Stimulated activated CD8-positive, alpha-beta memory T cell treated with anti-CD3 and anti-CD28 coated beads, Interleukin-15, amount 100 ng/mL, for 24 hours (primary cell): ENCODE measurements around the gene FNDC3A.
"Not testable (repeated sequence)": the region's sequence is repeated elsewhere in the genome, so short reads cannot be mapped to it uniquely, and the experiment has no call there.

Source experiments
- DNase-seq: peaks from one replicate; pipeline ENCODE4 v3.0.0-alpha.2; 2020; ENCODE audit warnings: low read depth

FNDC3A gene

DNA sequence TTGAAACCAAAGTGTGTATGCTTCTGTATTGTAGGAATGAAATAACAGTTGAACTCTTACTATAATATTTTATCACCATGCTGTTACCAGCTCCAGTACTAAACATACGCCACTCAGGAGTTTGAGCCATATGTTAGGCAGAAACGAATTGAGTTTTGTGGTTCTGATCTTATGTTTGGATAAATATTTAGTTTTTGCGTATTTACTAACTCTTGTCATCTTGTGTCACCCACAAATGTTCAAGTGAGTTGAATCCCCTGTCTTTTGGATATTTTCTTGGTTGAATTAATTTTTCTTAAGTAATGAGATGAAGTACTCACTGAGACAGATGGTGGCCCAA is 1.5 kb downstream of the FNDC3A start:
- DNase-seq = no peak

DNA sequence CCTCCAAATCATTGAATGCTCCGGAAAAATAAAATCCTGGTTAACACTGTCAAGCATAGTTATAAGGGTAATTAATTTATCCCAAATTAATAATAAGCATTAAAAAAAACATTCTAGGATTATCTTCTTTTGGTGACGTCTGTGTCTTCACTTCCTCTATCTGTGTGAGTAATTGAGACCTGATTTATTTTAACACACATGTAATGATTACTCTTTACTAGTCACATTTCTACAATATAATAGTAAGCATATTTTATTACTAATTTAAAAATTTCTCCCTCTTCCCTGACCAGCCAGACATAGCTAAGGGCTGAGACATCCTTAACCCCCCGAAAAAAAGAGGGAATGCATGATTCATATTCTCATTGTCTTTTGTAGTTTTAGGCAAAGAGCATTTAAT is 2.3 kb downstream of the FNDC3A start:
- no peak for DNase-seq

DNA sequence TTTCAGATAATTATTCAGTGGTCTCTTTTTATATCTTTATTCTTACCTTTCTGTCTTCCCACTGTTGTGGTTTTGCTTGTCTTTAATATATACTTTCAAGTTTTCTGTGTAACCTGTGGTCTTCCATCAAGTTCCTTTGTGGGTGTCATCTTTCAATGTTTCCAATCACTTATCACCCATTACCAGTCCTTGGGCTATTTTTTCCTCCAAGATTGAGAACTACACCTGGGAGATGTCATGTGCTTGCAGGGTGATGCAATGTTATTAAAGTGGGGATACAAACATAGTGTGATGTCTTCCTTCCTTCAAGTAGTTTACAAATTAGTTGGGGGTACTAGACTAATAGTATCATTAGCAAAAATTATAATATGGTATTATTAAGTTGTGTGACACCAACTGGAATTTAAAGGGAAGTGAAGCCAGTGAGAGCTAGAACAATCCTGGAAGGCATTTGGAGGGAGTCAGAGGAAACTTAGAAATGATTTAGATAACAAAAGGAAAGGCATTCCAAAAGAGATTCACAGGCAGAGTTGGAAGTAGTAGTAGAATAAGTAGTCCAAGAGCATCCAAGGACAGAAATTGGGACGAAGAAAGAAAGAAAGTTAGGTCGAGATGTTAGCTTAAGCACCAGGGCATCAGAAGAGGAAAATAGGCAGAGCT is 3.4 kb downstream of the FNDC3A start:
- DNase-seq = no peak

- DNase-seq = no peak
Measured at GRCh38 chr13:48979892-48980291, 4.2 kb downstream of the FNDC3A start.

- DNase-seq = no peak
Measured at GRCh38 chr13:48983331-48983730, 7.6 kb downstream of the FNDC3A start.

- no peak for DNase-seq
Measured at GRCh38 chr13:48985756-48986155, 10.0 kb downstream of the FNDC3A start.

GRCh38 chr13:48990900-48991299 is 15.2 kb downstream of the FNDC3A start:
- DNase-seq = no peak

DNA sequence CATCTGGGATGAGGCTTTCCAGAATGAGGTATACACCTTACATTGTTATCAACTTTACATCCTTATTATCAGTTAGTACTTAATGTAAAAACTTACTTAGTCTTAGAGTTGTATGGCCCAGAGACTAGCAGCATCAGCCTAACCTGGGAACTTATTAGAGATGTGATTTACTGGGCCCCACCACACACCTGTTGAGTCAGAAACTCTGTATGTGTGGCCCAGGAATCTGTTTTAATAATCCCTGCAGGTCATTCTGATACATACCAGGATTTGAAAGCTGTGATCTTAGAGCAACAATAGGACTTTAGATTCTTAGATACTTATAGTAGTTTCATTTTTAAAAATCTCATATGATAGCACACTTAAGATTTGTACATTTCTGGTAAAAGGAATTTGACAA is 17.4 kb downstream of the FNDC3A start:
- DNase-seq = no peak

GRCh38 chr13:48994706-48995105 is 19.0 kb downstream of the FNDC3A start:
- no peak for DNase-seq

DNA sequence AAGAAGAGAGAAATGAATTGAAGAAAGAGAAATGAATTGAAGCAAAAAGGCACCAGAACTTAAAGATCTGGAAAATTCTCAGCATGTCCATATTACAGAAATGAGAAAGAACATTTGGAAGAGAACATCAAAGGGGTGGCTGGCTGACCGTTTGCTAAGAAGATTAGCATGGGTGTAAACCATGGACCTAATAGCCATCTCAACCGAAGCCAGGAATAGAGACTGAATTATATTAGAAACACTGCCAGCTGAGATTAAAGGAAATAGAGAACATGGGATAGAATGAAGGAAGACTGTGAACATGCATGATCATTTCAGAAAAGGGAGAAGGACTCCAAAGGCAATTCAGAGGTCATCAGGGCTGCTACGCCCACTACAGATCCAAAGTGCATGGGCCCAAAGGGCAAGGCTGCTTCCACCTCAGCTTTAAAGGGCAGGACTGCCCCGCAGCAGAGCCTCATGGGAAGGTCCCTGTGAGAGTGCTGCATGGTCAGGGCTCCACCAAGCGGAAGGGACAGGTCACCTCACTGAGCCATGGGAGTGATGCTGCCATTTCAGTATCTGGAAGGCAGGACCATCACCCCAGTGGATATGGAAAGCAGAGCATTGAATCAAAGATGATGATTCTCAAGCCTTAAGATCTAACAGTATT is 23.1 kb downstream of the FNDC3A start:
- no peak for DNase-seq

DNA sequence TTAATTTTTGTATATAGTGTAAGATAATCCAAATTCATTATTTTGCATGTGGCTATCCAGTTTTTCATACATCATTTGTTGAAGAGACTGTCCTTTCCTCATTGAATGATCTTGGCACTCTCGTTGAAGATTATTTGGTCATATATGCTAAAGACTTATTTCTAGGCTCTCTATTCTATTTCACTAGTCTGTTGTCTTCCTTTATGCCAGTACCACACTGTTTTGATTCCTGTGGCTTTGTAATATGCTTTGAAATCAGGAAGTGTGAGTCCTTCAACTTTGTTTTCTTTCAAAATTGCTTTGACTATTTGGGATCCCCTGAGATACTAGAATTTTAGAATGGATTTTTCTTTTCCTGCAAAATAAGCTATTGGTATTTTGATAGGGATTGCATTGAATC is 24.5 kb downstream of the FNDC3A start:
- DNase-seq = no peak

DNA sequence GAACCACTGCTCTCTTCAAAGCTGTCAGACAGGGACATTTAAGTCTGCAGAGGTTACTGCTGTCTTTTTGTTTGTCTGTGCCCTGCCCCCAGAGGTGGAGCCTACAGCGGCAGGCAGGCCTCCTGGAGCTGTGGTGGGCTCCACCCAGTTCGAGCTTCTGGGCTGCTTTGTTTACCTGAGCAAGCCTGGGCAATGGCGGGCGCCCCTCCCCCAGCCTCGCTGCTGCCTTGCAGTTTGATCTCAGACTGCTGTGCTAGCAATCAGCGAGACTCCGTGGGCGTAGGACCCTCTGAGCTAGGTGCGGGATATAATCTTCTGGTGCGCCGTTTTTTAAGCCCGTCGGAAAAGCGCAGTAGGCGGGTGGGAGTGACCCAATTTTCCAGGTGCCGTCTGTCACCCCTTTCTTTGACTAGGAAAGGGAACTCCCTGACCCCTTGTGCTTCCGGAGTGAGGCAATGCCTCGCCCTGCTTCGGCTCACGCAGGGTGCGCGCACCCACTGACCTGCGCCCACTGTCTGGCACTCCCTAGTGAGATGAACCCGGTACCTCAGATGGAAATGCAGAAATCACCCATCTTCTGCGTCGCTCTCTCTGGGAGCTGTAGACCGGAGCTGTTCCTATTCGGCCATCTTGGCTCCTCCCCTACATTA is 43.4 kb downstream of the FNDC3A start:
- DNase-seq = not testable (repeated sequence)

GRCh38 chr13:49020328-49020727 is 44.6 kb downstream of the FNDC3A start:
- no peak for DNase-seq

DNA sequence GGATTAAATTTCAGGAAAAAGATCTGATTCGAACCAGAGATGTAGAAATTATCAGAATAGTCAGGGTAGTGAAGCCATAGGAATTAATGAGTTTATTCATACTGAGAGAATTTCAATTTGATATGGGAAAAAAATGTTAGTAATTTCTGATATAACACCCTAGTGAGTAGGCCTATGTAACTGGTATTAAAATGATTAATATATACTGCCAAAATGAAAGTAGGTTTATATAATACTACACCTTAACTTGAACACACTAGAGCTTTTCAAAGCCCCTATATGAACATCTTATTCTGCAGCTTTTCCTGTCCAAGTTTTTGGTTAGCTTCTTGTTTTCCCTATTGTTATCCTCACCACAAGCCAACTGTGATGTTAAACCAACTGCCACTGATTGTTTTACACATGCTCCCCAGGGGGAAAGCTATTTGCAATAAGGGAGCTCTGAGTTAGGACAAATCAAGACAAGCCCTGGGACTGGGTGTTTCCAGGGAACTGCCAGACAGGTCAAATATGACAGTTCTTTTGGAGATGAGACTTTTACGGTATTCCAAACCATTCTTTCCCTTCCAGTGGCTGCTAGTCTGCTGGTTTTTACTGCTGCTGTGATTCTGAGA is 45.3 kb downstream of the FNDC3A start:
- DNase-seq = no peak

GRCh38 chr13:49021953-49022352 is 46.2 kb downstream of the FNDC3A start:
- DNase-seq = no peak

DNA sequence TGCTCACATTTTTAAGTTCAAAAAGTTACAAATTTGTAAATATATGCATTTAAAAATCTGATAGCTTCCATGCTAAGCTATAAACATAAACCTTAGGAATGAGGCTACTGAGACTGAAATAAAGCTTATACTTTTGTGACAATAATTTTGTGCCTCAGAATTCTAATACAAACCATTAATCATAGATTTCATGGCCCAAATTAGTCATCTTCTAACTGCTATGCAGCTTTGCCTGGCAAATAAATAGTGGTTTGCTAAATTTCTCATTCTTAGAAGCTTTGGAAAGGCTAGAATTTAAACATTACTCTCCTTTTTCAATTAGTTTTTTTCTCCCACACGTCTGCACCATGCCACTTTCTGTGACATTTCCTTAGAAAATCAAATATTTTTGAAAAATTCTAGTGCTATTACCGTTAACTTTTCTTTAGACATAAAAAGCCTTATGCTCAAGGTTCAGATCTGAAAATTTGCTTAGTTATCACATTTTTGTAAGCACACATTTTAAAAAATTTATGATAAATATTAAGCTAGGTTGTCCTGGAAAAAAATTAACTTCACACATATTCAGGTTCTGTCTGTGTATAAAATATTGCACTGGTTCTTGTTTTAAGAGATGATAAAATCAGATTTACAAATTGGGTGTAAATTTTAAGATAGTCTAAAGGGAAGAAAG is 46.9 kb downstream of the FNDC3A start:
- DNase-seq = no peak

GRCh38 chr13:49023431-49023830 is 47.7 kb downstream of the FNDC3A start:
- no peak for DNase-seq

DNA sequence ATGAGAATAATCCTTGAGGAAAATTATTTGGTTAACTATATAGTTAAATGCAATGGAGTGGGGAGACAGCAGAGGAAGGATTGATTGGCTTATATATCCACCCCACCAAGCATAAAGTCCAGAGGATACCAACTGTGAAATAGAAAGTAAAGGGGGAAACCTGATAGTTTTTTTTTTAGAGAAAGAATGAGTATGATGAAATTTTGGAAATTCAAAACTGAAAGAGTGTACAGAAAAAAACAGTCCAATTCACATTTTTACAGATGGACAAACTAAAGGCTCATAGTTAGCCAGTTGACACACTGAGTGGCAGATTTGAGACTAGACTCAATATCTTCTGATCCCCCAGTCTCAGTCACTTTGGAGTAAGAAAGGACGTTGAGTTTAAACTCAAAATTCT is 51.1 kb downstream of the FNDC3A start:
- no peak for DNase-seq

- DNase-seq = no peak
Measured at GRCh38 chr13:49029570-49029969, 53.9 kb downstream of the FNDC3A start.

DNA sequence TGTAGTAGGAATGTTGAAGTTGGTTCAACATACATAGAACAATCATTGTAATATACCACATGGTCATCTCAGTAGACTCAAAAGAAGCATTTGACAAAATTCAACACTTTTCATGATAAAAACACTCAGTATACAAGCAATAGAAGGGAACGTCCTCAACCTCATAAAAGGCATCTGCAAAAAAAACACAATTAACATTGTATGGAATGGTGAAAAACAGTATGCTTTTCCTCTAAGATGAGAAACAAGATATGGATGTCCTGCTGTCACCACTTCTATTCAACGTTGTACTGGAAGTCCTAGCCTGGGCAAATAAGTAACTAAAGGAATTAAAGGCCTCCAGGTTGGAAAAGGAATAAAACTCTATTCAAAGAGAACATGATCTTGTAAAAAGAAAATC is 54.5 kb downstream of the FNDC3A start:
- no peak for DNase-seq

DNA sequence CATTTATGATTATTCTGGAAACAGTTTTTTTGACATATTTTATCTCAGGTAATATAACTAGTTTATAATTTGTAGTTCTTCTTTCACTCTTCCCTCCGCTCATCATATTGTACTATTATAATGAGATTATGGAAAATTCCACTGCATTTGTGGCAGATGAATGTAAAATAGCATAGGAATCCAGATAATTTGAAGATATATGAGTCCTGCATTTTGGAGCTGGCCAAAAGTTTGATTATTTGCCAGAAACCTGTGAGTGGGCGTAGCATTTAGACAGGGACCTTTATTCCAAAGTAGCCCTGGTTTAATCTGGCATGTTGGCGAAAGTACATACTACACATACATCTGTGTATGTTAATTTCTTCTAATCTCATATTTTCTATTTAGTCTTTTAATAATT is 65.2 kb downstream of the FNDC3A start:
- no peak for DNase-seq

- DNase-seq = no peak
Measured at GRCh38 chr13:49042476-49042875, 66.8 kb downstream of the FNDC3A start.

DNA sequence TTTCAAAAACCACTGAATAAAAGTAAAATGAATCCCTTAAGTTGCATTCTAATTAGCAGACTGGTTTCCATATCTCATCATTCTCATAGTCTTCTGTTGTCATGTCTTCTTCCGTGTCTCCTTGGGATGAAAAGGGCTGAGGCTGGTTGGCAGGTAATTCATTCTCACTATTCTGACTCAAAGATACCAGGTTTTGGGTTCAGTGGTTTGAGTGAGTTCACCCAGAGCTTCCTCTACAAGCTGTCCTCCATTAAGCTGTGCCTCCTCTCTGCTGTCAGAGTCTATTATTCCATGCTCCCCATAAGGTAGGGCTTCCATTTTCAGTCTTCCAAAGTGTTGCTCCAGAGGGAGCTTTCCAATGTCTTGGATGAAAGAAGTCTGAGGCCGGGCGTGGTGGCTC is 68.3 kb downstream of the FNDC3A start:
- DNase-seq = no peak
